NCI-H1694 (cell line): Measurements from ENCODE around the gene SPINT2.
"Not testable (repeated sequence)": the region's sequence is repeated elsewhere in the genome, so short reads cannot be mapped to it uniquely, and the experiment has no call there.

Source experiments
- DNase-seq: peaks from one replicate; lab custom pipeline; 2025; lab: John Stamatoyannopoulos, UW

The SPINT2 gene

GRCh38 chr19:38239816-38240215, 24.6 kb upstream of the SPINT2 start:
- no peak for DNase-seq

GRCh38 chr19:38243279-38243673, 21.1 kb upstream of the SPINT2 start:
- no peak for DNase-seq

GRCh38 chr19:38245826-38246498, 18.4 kb upstream of the SPINT2 start:
- DNase-seq = no peak

- no peak for DNase-seq
Observed at GRCh38 chr19:38247126-38247525, 17.2 kb upstream of the SPINT2 start.

- DNase-seq = no peak
Observed at GRCh38 chr19:38247734-38248268, 16.6 kb upstream of the SPINT2 start.

- no peak for DNase-seq
Observed at GRCh38 chr19:38248421-38248820, 16.0 kb upstream of the SPINT2 start.

- DNase-seq = no peak
Observed at GRCh38 chr19:38250428-38250820, 13.9 kb upstream of the SPINT2 start.

GRCh38 chr19:38250821-38251563, 13.4 kb upstream of the SPINT2 start:
- DNase-seq = peak; percentile 89

GRCh38 chr19:38251564-38252051, 12.8 kb upstream of the SPINT2 start:
- DNase-seq = peak; percentile 83

GRCh38 chr19:38252385-38252784, 12.0 kb upstream of the SPINT2 start:
- DNase-seq = peak; percentile 31

- peak; percentile 86 for DNase-seq
Observed at GRCh38 chr19:38252941-38253691, 11.3 kb upstream of the SPINT2 start.

GRCh38 chr19:38253788-38254187, 10.6 kb upstream of the SPINT2 start:
- DNase-seq = no peak

- DNase-seq = no peak
Observed at GRCh38 chr19:38255383-38256014, 8.9 kb upstream of the SPINT2 start.

GRCh38 chr19:38261942-38262341, 2.4 kb upstream of the SPINT2 start:
- not testable (repeated sequence) for DNase-seq

- DNase-seq = no peak
Observed at GRCh38 chr19:38262585-38263268, 1.6 kb upstream of the SPINT2 start.

GRCh38 chr19:38263689-38264485, 486 bp upstream of the SPINT2 start:
- DNase-seq = no peak

GRCh38 chr19:38265213-38265861, 964 bp downstream of the SPINT2 start:
- DNase-seq = no peak

GRCh38 chr19:38265921-38266429, 1.6 kb downstream of the SPINT2 start:
- DNase-seq = peak; percentile 22

GRCh38 chr19:38266981-38267597, 2.7 kb downstream of the SPINT2 start:
- DNase-seq = no peak
